Cardiac muscle cell (in vitro differentiated cells and primary cell): ENCODE measurements around the gene RPGRIP1L. TPM values are rescaled to one million over a fixed set of nuclear protein-coding genes. Genes with fewer than 3 reads are reported as not detected.

Experiments used
- DNase-seq, 2 donors: peaks; one replicate each; pipeline versions ENCODE4 v3.0.0 to v3.0.0-alpha.2; 2010 to 2017; ENCODE audit warnings: low read depth in 1 of 2, low spot score in 1 of 2
- H3K27ac ChIP-seq: fragments of 200-600 bp; sonication (generic); 2 replicates; pipeline ENCODE4 v1.5.1; 2016
- H3K27me3 ChIP-seq: fragments of 200-600 bp; sonication (generic); 2 replicates; pipeline ENCODE4 v1.6.0; 2016; ENCODE audit warnings: control low read depth
- H3K36me3 ChIP-seq: fragments of 200-600 bp; sonication (generic); 2 replicates; pipeline ENCODE4 v1.5.1; 2016; ENCODE audit warnings: control low read depth
- H3K4me1 ChIP-seq: fragments of 200-600 bp; sonication (generic); 2 replicates; pipeline ENCODE4 v1.8.1; 2017; ENCODE audit warnings: low read depth, mild to moderate bottlenecking, mixed run types
- H3K4me3 ChIP-seq: fragments of 200-600 bp; sonication (generic); 2 replicates; pipeline ENCODE4 v1.5.1; 2016; ENCODE audit warnings: mild to moderate bottlenecking
- H3K9me3 ChIP-seq: fragments of 200-600 bp; sonication (generic); 2 replicates; pipeline ENCODE4 v1.5.1; 2017; ENCODE audit warnings: low read depth, mild to moderate bottlenecking, control low read depth
- CTCF ChIP-seq: IDR thresholded peaks from 2 replicates; pipeline ENCODE4 v1.5.1; 2012; ENCODE audit warnings: low read depth, mild to moderate bottlenecking, low read length
- polyA plus RNA-seq: library from polyadenylated mRNA; unstranded; fragments of >200 nt; fragmentation: Nextera tagmentation; extraction: Ambion mirVana; gene quantifications from 2 replicates; pipeline ENCODE4 v1.2.1, GENCODE V29; 2016
- total RNA-seq: library from RNA; depleted of rRNA; stranded (reverse); fragments of >200 nt; gene quantifications from 2 replicates; pipeline ENCODE4 v1.2.3, GENCODE V29; 2016

The RPGRIP1L gene
- total and polyA plus RNA-seq, 2 experiments from 2014 or later = 10.4 to 11.0 TPM

- no peaks in the 10 kb centered on the region for H3K4me1 ChIP-seq
- no peak for DNase-seq
- H3K27me3 ChIP-seq = no peaks in the 10 kb centered on the region
- no peak overlapping the region for H3K27ac ChIP-seq
- H3K4me3 ChIP-seq = no peak overlapping the region
- no peaks in the 10 kb centered on the region for H3K9me3 ChIP-seq
- H3K36me3 ChIP-seq = no peaks in the 10 kb centered on the region
- TF ChIP-seq CTCF = no peak
These were observed 84.4 kb downstream of the RPGRIP1L start for GRCh38 chr16:53619235-53619634.

- peak in 1 of 2 donors; percentile 9 for DNase-seq
- Histone ChIP-seq H3K27ac (no peak overlapping the region), H3K4me3 (no peak overlapping the region), H3K36me3 (no peaks in the 10 kb centered on the region), H3K27me3 (no peaks in the 10 kb centered on the region), H3K9me3 (no peaks in the 10 kb centered on the region), H3K4me1 (peaks cover 10% of the 10 kb centered on the region)
- TF ChIP-seq CTCF = no peak
These were observed 89.3 kb downstream of the RPGRIP1L start for GRCh38 chr16:53614346-53614745.

GRCh38 chr16:53612003-53612402 is 91.7 kb downstream of the RPGRIP1L start:
- no peak for DNase-seq
- Histone ChIP-seq H3K4me3 (no peak overlapping the region), H3K27ac (no peak overlapping the region), H3K9me3 (no peaks in the 10 kb centered on the region), H3K4me1 (peaks cover 11% of the 10 kb centered on the region), H3K27me3 (no peaks in the 10 kb centered on the region), H3K36me3 (no peaks in the 10 kb centered on the region)
- no peak for TF ChIP-seq CTCF

GRCh38 chr16:53611179-53611696 is 92.4 kb downstream of the RPGRIP1L start:
- Histone ChIP-seq H3K27me3 (no peaks in the 10 kb centered on the region), H3K36me3 (no peaks in the 10 kb centered on the region), H3K9me3 (no peaks in the 10 kb centered on the region), H3K4me3 (no peak overlapping the region), H3K27ac (no peak overlapping the region), H3K4me1 (peaks cover 11% of the 10 kb centered on the region)
- peak; percentile 12 for DNase-seq
- no peak for TF ChIP-seq CTCF

- H3K4me1 ChIP-seq = peaks cover 11% of the 10 kb centered on the region
- TF ChIP-seq CTCF = no peak
- H3K27me3 ChIP-seq = no peaks in the 10 kb centered on the region
- DNase-seq = no peak
- H3K27ac ChIP-seq = no peak overlapping the region
- no peaks in the 10 kb centered on the region for H3K9me3 ChIP-seq
- H3K36me3 ChIP-seq = no peaks in the 10 kb centered on the region
- no peak overlapping the region for H3K4me3 ChIP-seq
These were observed 94.1 kb downstream of the RPGRIP1L start for GRCh38 chr16:53609536-53609935.

GRCh38 chr16:53608094-53608493 is 95.6 kb downstream of the RPGRIP1L start:
- no peaks in the 10 kb centered on the region for H3K36me3 ChIP-seq
- H3K4me3 ChIP-seq = no peak overlapping the region
- peaks cover 11% of the 10 kb centered on the region for H3K4me1 ChIP-seq
- no peaks in the 10 kb centered on the region for H3K27me3 ChIP-seq
- no peak for TF ChIP-seq CTCF
- H3K27ac ChIP-seq = no peak overlapping the region
- DNase-seq = no peak
- H3K9me3 ChIP-seq = no peaks in the 10 kb centered on the region
